GM19452 (cell line): ENCODE measurements around the gene SMIM13.
A peak's percentile ranks its signal among the peaks of the same experiment; 100 is the strongest.

Experiments used
- ATAC-seq: cut with Tn5 transposase; IDR thresholded peaks from one replicate; pipeline ENCODE4 v1.9.1; 2021; ENCODE audit not compliant: unreplicated experiment

SMIM13 gene

GRCh38 chr6:11151488-11151887 is 57.9 kb downstream of the SMIM13 start:
- no peak for ATAC-seq

- ATAC-seq: no peak
These were observed 58.9 kb downstream of the SMIM13 start for GRCh38 chr6:11152581-11152980.

- ATAC-seq: no peak
These were observed 59.8 kb downstream of the SMIM13 start for GRCh38 chr6:11153447-11153846.

GRCh38 chr6:11155589-11155988 is 62.0 kb downstream of the SMIM13 start:
- no peak for ATAC-seq

- ATAC-seq: no peak
These were observed 66.6 kb downstream of the SMIM13 start for GRCh38 chr6:11160199-11160598.

- ATAC-seq: no peak
These were observed 67.7 kb downstream of the SMIM13 start for GRCh38 chr6:11161031-11161956.

- no peak for ATAC-seq
These were observed 68.6 kb downstream of the SMIM13 start for GRCh38 chr6:11162262-11162661.

GRCh38 chr6:11163932-11164331 is 70.3 kb downstream of the SMIM13 start:
- peak; percentile 61 for ATAC-seq

GRCh38 chr6:11164717-11165646 is 71.3 kb downstream of the SMIM13 start:
- ATAC-seq: no peak

GRCh38 chr6:11166948-11167347 is 73.3 kb downstream of the SMIM13 start:
- no peak for ATAC-seq

GRCh38 chr6:11168091-11168635 is 74.5 kb downstream of the SMIM13 start:
- ATAC-seq: no peak

- no peak for ATAC-seq
These were observed 78.3 kb downstream of the SMIM13 start for GRCh38 chr6:11171952-11172351.

- ATAC-seq: no peak
These were observed 79.1 kb downstream of the SMIM13 start for GRCh38 chr6:11172501-11173327.

GRCh38 chr6:11174242-11174611 is 80.6 kb downstream of the SMIM13 start:
- no peak for ATAC-seq

GRCh38 chr6:11177271-11177670 is 83.6 kb downstream of the SMIM13 start:
- no peak for ATAC-seq

- no peak for ATAC-seq
These were observed 85.4 kb downstream of the SMIM13 start for GRCh38 chr6:11179088-11179418.

GRCh38 chr6:11179419-11180202 is 86.0 kb downstream of the SMIM13 start:
- no peak for ATAC-seq

GRCh38 chr6:11181478-11182136 is 88.0 kb downstream of the SMIM13 start:
- ATAC-seq: no peak

- ATAC-seq: no peak
These were observed 90.2 kb downstream of the SMIM13 start for GRCh38 chr6:11183761-11184362.
